Osteocyte (in vitro differentiated cells): Measurements from ENCODE around the gene ACY1. TPM values are rescaled to one million over a fixed set of nuclear protein-coding genes. Genes with fewer than 3 reads are reported as not detected.

Experiments used
- DNase-seq: peaks from one replicate; pipeline ENCODE4 v3.0.0; 2021; ENCODE audit warnings: mixed read lengths; ENCODE audit not compliant: unreplicated experiment; ENCODE audit errors: extremely low spot score
- H3K27ac Mint-ChIP-seq: one replicate; pipeline ENCODE4 v1.8.0; 2021; ENCODE audit warnings: mild to moderate bottlenecking, mixed read lengths; ENCODE audit not compliant: unreplicated experiment
- H3K27me3 Mint-ChIP-seq: one replicate; pipeline ENCODE4 v1.8.0; 2021; ENCODE audit warnings: mixed read lengths; ENCODE audit not compliant: unreplicated experiment
- H3K36me3 Mint-ChIP-seq: one replicate; pipeline ENCODE4 v1.8.0; 2021; ENCODE audit warnings: mixed read lengths; ENCODE audit not compliant: unreplicated experiment
- H3K4me1 Mint-ChIP-seq: one replicate; pipeline ENCODE4 v1.8.0; 2021; ENCODE audit warnings: mixed read lengths; ENCODE audit not compliant: unreplicated experiment
- H3K4me3 Mint-ChIP-seq: one replicate; pipeline ENCODE4 v1.8.0; 2021; ENCODE audit warnings: mild to moderate bottlenecking, moderate library complexity, mixed read lengths; ENCODE audit not compliant: unreplicated experiment
- H3K9me3 Mint-ChIP-seq: one replicate; pipeline ENCODE4 v1.8.0; 2021; ENCODE audit warnings: mixed read lengths; ENCODE audit not compliant: unreplicated experiment
- CTCF ChIP-seq: fragments of 200-600 bp; sonication (generic); IDR thresholded peaks from 2 replicates; pipeline ENCODE4 v1.5.0; 2021; ENCODE audit warnings: antibody characterized with exemption, mild to moderate bottlenecking, moderate library complexity
- total RNA-seq: library from RNA; stranded (reverse); gene quantifications from 2 replicates; pipeline ENCODE4 v1.2.1, GENCODE V29; 2021

ACY1 gene
- total RNA-seq, 1 donor from 2014 or later: 40.1 TPM

GRCh38 chr3:51941463-51941797 lies 41.9 kb upstream of the ACY1 start:
- Mint-ChIP-seq H3K4me3 (peak overlapping the region; percentile 84), H3K27ac (peak overlapping the region; percentile 65), H3K9me3 (no peaks in the 10 kb centered on the region), H3K4me1 (peaks cover 26% of the 10 kb centered on the region), H3K27me3 (no peaks in the 10 kb centered on the region), H3K36me3 (peaks cover 15% of the 10 kb centered on the region)
- no peak for DNase-seq
- TF ChIP-seq CTCF: no peak

DNA sequence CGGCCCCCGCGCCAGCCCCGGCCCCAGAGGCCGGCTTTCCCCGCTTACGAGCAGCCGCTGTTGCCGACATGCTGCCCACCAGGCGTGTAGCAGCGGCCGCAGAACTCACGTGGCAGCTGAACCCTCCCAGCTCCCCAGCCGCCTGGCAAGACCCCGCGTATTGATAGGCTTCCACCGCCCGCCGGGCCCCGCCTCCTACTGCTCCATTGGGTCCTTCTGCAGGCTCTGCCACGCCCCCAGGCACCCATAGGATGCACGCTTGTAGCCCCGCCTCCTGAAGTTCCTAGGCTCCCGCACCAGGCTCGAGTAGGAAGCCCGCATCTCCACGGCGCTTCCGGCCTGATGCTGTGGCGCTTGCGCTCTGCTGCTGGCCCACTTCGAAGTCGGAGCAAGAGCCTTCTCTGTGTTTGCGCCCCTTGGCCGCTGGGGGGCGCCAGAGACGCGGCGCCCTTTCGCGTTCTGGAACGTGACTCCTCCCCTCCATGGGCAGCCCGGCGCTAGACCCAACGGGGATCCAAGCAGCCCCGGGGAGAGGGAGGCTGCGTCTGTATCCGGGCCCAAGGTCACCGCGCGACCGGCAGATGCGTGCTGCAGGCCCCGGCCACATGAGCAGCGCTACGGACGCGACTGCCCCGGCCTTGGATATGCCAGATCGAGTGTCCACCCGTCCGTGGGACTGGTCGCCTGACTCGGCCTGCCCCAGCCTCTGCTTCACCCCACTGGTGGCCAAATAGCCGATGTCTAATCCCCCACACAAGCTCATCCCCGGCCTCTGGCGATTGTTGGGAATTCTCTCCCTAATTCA lies 41.3 kb upstream of the ACY1 start, which contains the start of the genes PARP3 and RRP9:
TSS of gene PARP3 (plus strand) at position 566 of the 805 bp plus-strand sequence. CDS start 993 bp downstream, outside the sequence.
TSS of gene RRP9 (minus strand) at position 107 of the 805 bp plus-strand sequence. CDS start at position 70, 37 bp downstream.
- peaks cover 12% of the 10 kb centered on the region for H3K36me3 Mint-ChIP-seq
- DNase-seq: peak; percentile 100
- TF ChIP-seq CTCF: peak; percentile 100
- peak within 1 kb of the TSS; percentile 84 for H3K4me3 Mint-ChIP-seq
- H3K27ac Mint-ChIP-seq: peak within 1 kb of the TSS; percentile 89
- H3K27me3 Mint-ChIP-seq: no peaks in the 10 kb centered on the region
- peaks cover 26% of the 10 kb centered on the region for H3K4me1 Mint-ChIP-seq
- no peaks in the 10 kb centered on the region for H3K9me3 Mint-ChIP-seq

DNA sequence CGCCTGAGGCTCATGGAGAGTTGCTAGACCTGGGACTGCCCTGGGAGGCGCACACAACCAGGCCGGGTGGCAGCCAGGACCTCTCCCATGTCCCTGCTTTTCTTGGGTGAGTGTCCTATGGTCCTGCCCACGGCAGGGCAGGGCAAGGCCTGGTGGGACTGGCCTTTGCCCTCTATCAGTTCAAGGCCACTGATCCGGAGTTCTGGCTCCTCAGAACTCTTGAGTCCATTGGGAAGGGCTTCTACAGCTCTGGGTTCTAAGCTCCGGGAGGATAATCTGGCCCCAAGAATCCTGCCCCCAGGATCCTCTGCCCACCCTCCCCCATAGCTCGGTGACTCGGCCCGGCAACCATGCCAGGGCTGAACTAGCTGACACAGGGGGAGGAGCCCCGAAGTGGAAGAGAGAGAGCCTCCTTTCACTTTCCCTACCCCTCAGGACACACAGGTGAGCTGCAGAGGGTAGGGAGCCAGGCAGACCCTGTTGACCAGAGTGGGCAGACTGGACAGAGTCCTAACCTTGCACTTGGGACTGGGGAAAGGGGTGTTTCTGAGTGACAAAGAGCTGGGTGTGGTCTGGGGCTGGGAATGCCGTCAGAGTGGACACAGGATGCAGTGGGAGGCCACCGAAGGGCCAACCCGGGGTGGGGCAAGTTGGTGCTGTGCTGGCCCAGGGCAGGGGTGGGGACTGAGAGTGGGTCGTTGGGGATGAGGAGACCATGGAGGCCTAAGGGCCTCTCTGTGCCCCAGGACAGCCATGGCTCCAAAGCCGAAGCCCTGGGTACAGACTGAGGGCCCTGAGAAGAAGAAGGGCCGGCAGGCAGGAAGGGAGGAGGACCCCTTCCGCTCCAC lies 40.5 kb upstream of the ACY1 start:
- H3K36me3 Mint-ChIP-seq: peaks cover 4% of the 10 kb centered on the region
- H3K9me3 Mint-ChIP-seq: no peaks in the 10 kb centered on the region
- H3K27ac Mint-ChIP-seq: peak overlapping the region; percentile 89
- DNase-seq: peak; percentile 83
- H3K4me1 Mint-ChIP-seq: peaks cover 26% of the 10 kb centered on the region
- H3K27me3 Mint-ChIP-seq: no peaks in the 10 kb centered on the region
- H3K4me3 Mint-ChIP-seq: peak overlapping the region; percentile 74
- no peak for TF ChIP-seq CTCF

DNA sequence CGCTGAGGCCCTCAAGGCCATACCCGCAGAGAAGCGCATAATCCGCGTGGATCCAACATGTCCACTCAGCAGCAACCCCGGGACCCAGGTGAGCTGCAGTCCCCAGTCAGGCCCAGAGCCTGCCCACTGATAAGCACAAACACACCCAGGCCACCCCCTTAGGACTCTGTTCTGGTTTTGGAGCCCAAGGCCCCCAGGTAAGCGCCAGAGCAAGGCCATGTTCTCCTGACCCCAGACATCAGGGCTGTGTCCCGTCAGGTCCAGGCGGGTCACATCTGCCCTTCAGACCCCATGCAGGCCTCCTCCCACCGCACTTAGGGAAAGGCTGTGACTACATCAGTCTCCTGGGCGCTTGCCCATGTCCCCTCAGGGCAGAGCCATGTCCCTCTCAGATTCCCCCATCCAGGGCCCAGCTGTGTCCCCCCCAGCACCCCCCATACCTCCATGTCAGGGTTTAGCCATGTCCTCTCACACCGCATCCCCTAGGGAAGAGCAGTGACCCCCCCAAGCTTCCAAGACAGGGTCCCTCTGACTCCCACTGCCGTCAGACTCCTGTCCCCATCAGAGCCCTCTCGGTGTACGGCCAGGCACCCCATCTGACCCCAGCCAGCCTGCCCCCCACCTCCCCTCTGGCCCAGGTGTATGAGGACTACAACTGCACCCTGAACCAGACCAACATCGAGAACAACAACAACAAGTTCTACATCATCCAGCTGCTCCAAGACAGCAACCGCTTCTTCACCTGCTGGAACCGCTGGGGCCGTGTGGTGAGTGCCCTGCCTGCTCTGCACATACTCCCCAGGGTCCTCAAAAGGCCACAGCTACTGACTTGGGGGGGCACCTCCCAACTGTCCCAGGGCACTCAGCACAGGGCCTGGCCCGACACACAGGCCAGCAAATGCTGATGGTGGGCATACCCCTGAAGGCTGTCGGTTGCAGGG lies 39.6 kb upstream of the ACY1 start:
- peaks cover 26% of the 10 kb centered on the region for H3K4me1 Mint-ChIP-seq
- TF ChIP-seq CTCF: no peak
- DNase-seq: no peak
- no peaks in the 10 kb centered on the region for H3K36me3 Mint-ChIP-seq
- no peaks in the 10 kb centered on the region for H3K9me3 Mint-ChIP-seq
- H3K4me3 Mint-ChIP-seq: no peak overlapping the region
- no peaks in the 10 kb centered on the region for H3K27me3 Mint-ChIP-seq
- H3K27ac Mint-ChIP-seq: no peak overlapping the region
